HTR-8/SVneo (cell line): ENCODE measurements around the gene IRAK4.

Source experiments
- DNase-seq: peaks from one replicate; pipeline ENCODE4 v3.0.0; 2011; ENCODE audit warnings: low spot score, mixed read lengths; ENCODE audit not compliant: insufficient read length
- FAIRE-seq: peaks from 2 replicates; lab custom pipeline; 2011; peaks lifted over from hg19 to GRCh38; lab: Jason Lieb, UNC

The IRAK4 gene

GRCh38 chr12:43763769-43764168, 5.0 kb downstream of the IRAK4 start:
- FAIRE-seq (no peak), DNase-seq (no peak)

GRCh38 chr12:43764528-43764927, 5.8 kb downstream of the IRAK4 start:
- FAIRE-seq: no peak
- DNase-seq: no peak

DNA sequence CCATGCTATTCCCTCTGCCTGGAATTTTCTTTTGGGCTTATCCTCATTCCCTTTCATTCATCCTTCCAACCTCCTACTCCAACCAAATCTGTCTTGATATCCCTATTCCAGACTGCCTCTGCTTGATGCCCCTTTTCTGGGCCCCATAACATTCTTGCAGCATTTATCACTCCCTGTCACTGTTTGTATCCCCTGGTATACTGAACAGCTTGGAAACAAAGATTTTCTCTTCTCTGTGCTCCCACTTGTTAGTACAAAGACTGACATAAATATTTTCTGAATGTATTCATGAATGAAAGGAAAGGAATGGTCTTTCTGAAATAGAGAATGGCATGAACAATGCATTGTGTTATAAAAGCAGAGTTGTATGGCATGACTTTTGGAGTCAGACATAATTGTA, 7.5 kb downstream of the IRAK4 start:
- FAIRE-seq: no peak

GRCh38 chr12:43776498-43776897, 17.7 kb downstream of the IRAK4 start:
- DNase-seq (peak; percentile 29), FAIRE-seq (no peak)

More for the DNA sequence above, 7.5 kb downstream of the IRAK4 start:
- no peak for DNase-seq

GRCh38 chr12:43786899-43787693, 28.3 kb downstream of the IRAK4 start:
- FAIRE-seq: no peak
- DNase-seq: no peak

- no peak for FAIRE-seq
- no peak for DNase-seq
These were observed 31.2 kb downstream of the IRAK4 start for GRCh38 chr12:43789941-43790340.

GRCh38 chr12:43795716-43796280, 37.0 kb downstream of the IRAK4 start:
- FAIRE-seq: no peak
- no peak for DNase-seq

- FAIRE-seq (no peak), DNase-seq (no peak)
These were observed 38.9 kb downstream of the IRAK4 start for GRCh38 chr12:43797561-43798217.

DNA sequence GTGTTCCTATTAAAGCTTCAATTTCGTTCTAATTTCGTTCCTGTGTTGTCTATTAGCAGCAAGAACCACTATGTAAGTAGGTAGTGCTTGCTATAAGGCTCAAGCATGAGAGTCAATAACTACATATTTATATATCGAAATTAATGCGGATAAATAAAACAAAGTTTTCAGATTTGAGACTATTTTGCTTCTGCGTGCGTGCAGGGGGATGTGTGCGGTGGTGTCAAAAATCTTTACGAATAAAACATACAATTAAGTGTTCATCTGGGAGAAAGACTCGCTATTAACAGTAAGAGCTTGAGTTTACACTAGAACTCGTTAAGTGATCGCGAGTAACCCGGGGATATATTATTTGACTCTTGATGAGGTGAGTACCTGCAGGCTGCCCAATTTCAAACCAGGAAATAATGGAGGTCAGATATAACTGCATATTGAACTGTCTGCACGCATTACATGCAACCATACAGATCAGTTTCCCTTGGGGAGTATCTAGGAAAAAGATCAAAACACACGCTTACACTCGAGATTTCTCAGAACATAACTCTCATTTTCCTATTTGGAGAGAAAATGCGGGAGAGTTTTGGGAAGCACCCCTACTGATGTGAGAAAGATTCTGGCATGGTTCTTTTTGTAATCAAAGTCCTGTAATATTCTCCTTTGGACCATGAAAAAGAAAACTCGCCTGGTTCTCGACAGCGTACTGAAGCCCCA, 46.6 kb downstream of the IRAK4 start:
- DNase-seq: peak; percentile 5

DNA sequence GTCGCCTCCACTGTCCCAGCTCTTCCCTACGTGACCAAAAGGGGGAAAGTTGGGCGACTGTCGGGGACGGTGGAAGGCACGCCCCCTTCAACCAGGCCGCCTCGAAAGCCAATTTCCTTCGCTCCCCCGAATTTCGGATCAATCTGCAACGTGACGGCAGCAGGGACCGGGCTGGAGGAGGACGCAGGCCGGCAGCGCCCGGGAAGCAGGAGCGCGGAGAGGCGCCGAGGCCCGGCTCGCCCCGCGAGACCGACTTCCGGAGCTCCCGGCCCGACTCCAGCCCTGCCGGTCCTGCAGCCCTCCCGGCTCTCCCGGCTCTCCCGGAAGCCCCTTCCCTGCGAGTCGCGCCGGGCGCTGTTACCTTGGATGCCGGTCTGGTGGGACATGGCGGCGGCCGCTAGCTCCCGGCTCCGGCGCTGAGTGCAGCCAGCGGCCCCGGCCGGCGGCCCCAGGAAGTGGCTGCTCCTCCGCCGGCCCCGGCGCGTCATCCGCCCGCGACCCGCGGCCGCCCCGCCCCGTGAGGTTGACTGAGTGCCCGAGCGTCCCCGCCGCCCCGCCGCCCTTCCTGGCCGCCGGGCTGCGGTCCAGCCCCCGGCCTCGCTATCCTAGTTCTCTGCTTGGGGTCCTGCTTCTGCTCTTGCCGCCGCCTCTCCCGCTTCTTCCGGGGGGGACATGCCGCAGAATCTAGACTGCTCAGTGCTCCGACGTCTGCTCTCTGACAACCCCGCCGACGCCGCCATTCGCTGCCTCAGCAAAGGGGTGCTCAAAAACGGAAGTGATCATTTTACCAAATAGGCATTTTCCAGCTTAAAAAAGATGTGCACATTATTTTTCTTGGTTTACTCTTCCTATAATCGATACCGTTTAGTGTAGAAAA, 47.3 kb downstream of the IRAK4 start, which contains the start of gene TWF1:
Gene TWF1 (minus strand): TSS at position 458 of the 877 bp plus-strand sequence. CDS start 72 bp downstream, at position 386.
- FAIRE-seq: peak; percentile 73
- DNase-seq: peak; percentile 74

More for the DNA sequence above, 46.6 kb downstream of the IRAK4 start:
- FAIRE-seq: no peak

- no peak for DNase-seq
- no peak for FAIRE-seq
These were observed 48.0 kb downstream of the IRAK4 start for GRCh38 chr12:43806737-43807072.

GRCh38 chr12:43807386-43807785, 48.6 kb downstream of the IRAK4 start:
- FAIRE-seq (no peak), DNase-seq (no peak)

GRCh38 chr12:43812057-43812456, 53.3 kb downstream of the IRAK4 start:
- no peak for DNase-seq
- no peak for FAIRE-seq

DNA sequence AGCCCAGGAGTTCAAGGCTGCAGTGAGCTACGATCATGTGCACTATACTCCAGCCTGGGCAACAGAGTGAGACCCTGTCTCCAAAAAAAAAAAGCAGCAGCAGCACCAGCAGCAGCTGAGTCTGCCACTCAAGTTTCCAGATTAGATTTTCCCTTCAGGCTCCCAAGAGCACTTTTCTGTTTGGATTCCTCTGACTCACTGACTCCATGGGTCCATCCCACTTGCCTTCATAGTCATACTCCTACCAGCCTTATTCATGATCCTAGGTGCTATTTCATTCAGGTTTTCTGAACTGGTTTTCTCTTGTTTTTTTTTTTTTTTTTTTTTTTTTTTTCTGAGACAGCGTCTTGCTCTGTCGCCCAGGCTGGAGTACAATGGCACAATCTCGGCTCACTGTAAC, 54.2 kb downstream of the IRAK4 start:
- FAIRE-seq: no peak

GRCh38 chr12:43815416-43815815, 56.7 kb downstream of the IRAK4 start:
- DNase-seq: no peak
- no peak for FAIRE-seq

More for the DNA sequence above, 54.2 kb downstream of the IRAK4 start:
- no peak for DNase-seq

DNA sequence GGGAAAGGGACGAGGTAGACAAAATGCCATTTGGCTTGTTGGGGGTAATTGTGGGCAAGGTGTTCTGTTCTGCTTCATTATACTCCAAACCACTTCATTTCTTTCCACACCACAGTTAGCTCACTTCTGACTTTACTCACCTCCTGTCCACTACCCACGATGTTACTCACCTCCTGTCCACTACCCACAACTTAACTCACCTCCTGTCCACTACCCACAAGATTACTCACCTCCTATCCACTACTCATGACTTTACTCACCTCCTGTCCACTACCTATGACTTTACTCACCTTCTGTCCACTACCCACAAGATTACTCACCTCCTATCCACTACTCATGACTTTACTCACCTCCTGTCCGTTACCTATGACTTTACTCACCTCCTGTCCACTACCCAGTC, 57.4 kb downstream of the IRAK4 start:
- no peak for DNase-seq
- no peak for FAIRE-seq

- DNase-seq: no peak
- FAIRE-seq: no peak
These were observed 65.5 kb downstream of the IRAK4 start for GRCh38 chr12:43824207-43824775.

GRCh38 chr12:43826681-43827080, 67.9 kb downstream of the IRAK4 start:
- FAIRE-seq (no peak), DNase-seq (no peak)

DNA sequence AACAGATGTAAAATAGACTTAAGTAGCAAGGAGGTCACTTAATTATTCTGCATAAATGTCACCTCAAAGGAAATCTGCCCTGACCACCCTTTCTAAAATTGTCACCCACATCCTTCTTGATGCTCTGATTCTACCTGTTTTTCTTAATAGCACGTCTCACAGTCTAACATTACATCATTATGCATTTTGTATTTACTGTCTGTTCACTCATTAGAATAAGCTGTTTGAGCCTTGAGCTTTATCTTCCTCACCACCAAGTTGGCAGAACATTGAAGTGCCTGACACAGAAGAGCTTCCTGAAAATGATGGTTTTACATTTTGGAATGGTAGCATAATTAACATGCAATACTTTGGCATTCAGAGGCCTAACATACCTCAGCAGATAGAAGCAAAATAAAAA, 68.3 kb downstream of the IRAK4 start:
- FAIRE-seq: no peak
- no peak for DNase-seq
